IMR-90 (cell line): ENCODE results near the gene GCN1. TPM values are rescaled to one million over a fixed set of nuclear protein-coding genes. Genes with fewer than 3 reads are reported as not detected.

Experiments
- ATAC-seq: fragments of 200-7000 bp; cut with Tn5 transposase; 2 replicates; pipeline ENCODE4 v1.9.1; 2020; ENCODE audit warnings: low read depth, mild to moderate bottlenecking, moderate library complexity
- BruUV-seq: library from RNA; stranded (reverse); fragments of 400-500 nt; replicated peaks from 2 replicates; lab custom pipeline; 2021; lab: Mats Ljungman, UMichigan
- CTCF ChIA-PET: fragments of 300-600 bp; formaldehyde crosslinking; extraction: SDS; loops from one replicate; lab custom pipeline; 2021; ENCODE audit warnings: antibody characterized with exemption; lab: Yijun Ruan, JAX
- POLR2A ChIA-PET: fragments of 300-600 bp; sonication (Branson Sonifier 250); formaldehyde crosslinking; loops from one replicate; lab custom pipeline; 2022; ENCODE audit warnings: antibody characterized with exemption; ENCODE audit not compliant: unreplicated experiment; lab: Charles Lee
- DNase-seq: peaks from one replicate; pipeline ENCODE4 v3.0.0; 2013
- H2AFZ ChIP-seq: replicated peaks from 2 replicates; pipeline ENCODE3; 2013; ENCODE audit warnings: low read length, mild to moderate bottlenecking; ENCODE audit not compliant: poor library complexity
- H2AK5ac ChIP-seq: 2 replicates; pipeline ENCODE4 v1.6.1; 2013; ENCODE audit warnings: low read depth, low read length, inconsistent platforms
- H2AK9ac ChIP-seq: replicated peaks from 2 replicates; pipeline ENCODE3; 2013; ENCODE audit warnings: mild to moderate bottlenecking, low read depth, low read length, moderate library complexity; ENCODE audit not compliant: poor library complexity
- H2BK120ac ChIP-seq: 2 replicates; pipeline ENCODE4 v1.6.1; 2013; ENCODE audit warnings: low read depth, low read length, inconsistent platforms
- H2BK15ac ChIP-seq: 3 replicates; pipeline ENCODE4 v1.6.1; 2013; ENCODE audit warnings: low read depth, low read length, inconsistent platforms
- H2BK20ac ChIP-seq: 2 replicates; pipeline ENCODE4 v1.6.1; 2013; ENCODE audit warnings: low read depth, mild to moderate bottlenecking, inconsistent platforms, low read length, moderate library complexity
- H2BK5ac ChIP-seq: 2 replicates; pipeline ENCODE4 v1.6.1; 2013; ENCODE audit warnings: mild to moderate bottlenecking, low read depth, low read length, inconsistent platforms; ENCODE audit not compliant: poor library complexity, severe bottlenecking
- H3K14ac ChIP-seq: replicated peaks from 2 replicates; pipeline ENCODE4 v1.6.1; 2013; ENCODE audit warnings: low read depth, low read length, inconsistent platforms
- H3K18ac ChIP-seq: 2 replicates; pipeline ENCODE4 v1.6.1; 2013; ENCODE audit warnings: low read depth, low read length, control low read depth
- H3K23ac ChIP-seq: 2 replicates; pipeline ENCODE4 v1.6.1; 2013; ENCODE audit warnings: low read depth, low read length, inconsistent platforms
- H3K27ac ChIP-seq: 2 replicates; pipeline ENCODE4 v1.5.1; 2013; ENCODE audit warnings: mild to moderate bottlenecking, control low read depth, low read length; ENCODE audit not compliant: insufficient read depth
- H3K27me3 ChIP-seq: 2 replicates; pipeline ENCODE4 v1.6.1; 2013; ENCODE audit warnings: low read length; ENCODE audit not compliant: control insufficient read depth, insufficient read depth
- H3K36me3 ChIP-seq: 2 replicates; pipeline ENCODE4 v1.6.1; 2013; ENCODE audit warnings: low read length, mixed read lengths; ENCODE audit not compliant: control insufficient read depth, insufficient read depth
- H3K4ac ChIP-seq: 2 replicates; pipeline ENCODE4 v1.6.1; 2013; ENCODE audit warnings: low read depth, low read length, inconsistent platforms
- H3K4me1 ChIP-seq: 2 replicates; pipeline ENCODE4 v1.6.1; 2013; ENCODE audit warnings: low read length, mixed read lengths; ENCODE audit not compliant: control insufficient read depth, insufficient read depth
- H3K4me2 ChIP-seq: 2 replicates; pipeline ENCODE4 v1.6.1; 2013; ENCODE audit warnings: low read depth, mild to moderate bottlenecking, control low read depth, low read length, moderate library complexity
- H3K4me3 ChIP-seq: 2 replicates; pipeline ENCODE4 v1.5.1; 2013; ENCODE audit warnings: low read depth, mild to moderate bottlenecking, control low read depth, low read length, moderate library complexity; ENCODE audit not compliant: insufficient read depth
- H3K56ac ChIP-seq: 2 replicates; pipeline ENCODE4 v1.6.1; 2013; ENCODE audit warnings: low read length, inconsistent platforms; ENCODE audit not compliant: insufficient read depth; ENCODE audit errors: extremely low read depth
- H3K79me1 ChIP-seq, 2 experiments: 2 replicates each; pipeline ENCODE4 v1.6.1; 2013; ENCODE audit warnings: low read length in 2 of 2, inconsistent platforms in 1 of 2, low read depth in 1 of 2
- H3K9ac ChIP-seq: 2 replicates; pipeline ENCODE4 v1.6.1; 2013; ENCODE audit warnings: low read depth, low read length, control low read depth
- H3K9me1 ChIP-seq: 2 replicates; pipeline ENCODE4 v1.6.1; 2013; ENCODE audit warnings: low read length, inconsistent platforms; ENCODE audit not compliant: insufficient read depth
- H3K9me3 ChIP-seq: 2 replicates; pipeline ENCODE4 v1.6.1; 2013; ENCODE audit warnings: low read length; ENCODE audit not compliant: control insufficient read depth, insufficient read depth
- H4K20me1 ChIP-seq: 2 replicates; pipeline ENCODE4 v1.6.1; 2013; ENCODE audit warnings: low read length, inconsistent platforms; ENCODE audit not compliant: insufficient read depth
- H4K5ac ChIP-seq: 2 replicates; pipeline ENCODE4 v1.6.1; 2013; ENCODE audit warnings: mild to moderate bottlenecking, low read depth, low read length, control low read depth
- H4K8ac ChIP-seq, 2 experiments: 2 replicates each; pipeline ENCODE4 v1.6.1; 2013; ENCODE audit warnings: low read depth in 2 of 2, low read length in 2 of 2, control low read depth in 1 of 2, inconsistent platforms in 1 of 2
- H4K91ac ChIP-seq: 2 replicates; pipeline ENCODE4 v1.6.1; 2013; ENCODE audit warnings: low read depth, low read length, inconsistent platforms; ENCODE audit not compliant: insufficient read depth
- CEBPB ChIP-seq: IDR thresholded peaks from 2 replicates; pipeline ENCODE4 v1.6.1; 2012; ENCODE audit warnings: low read depth, low read length, improper control_type of control experiment
- CHD1 ChIP-seq: IDR thresholded peaks from 2 replicates; pipeline ENCODE4 v1.6.1; 2012; ENCODE audit warnings: low read depth, low read length, improper control_type of control experiment
- FOS ChIP-seq: fragments of 150-350 bp; IDR thresholded peaks from 2 replicates; pipeline ENCODE4 v1.6.1; 2016; ENCODE audit warnings: low read depth, low read length
- MAFK ChIP-seq: IDR thresholded peaks from 2 replicates; pipeline ENCODE4 v1.6.1; 2012; ENCODE audit warnings: low read depth, low read length, improper control_type of control experiment
- MAZ ChIP-seq: IDR thresholded peaks from 2 replicates; pipeline ENCODE4 v1.6.1; 2012; ENCODE audit warnings: low read depth, mild to moderate bottlenecking, low read length, improper control_type of control experiment, moderate library complexity, borderline replicate concordance
- MXI1 ChIP-seq: IDR thresholded peaks from 2 replicates; pipeline ENCODE4 v1.6.1; 2012; ENCODE audit warnings: low read depth, mild to moderate bottlenecking, low read length, moderate library complexity, borderline replicate concordance
- NFE2L2 ChIP-seq: fragments of 150-350 bp; IDR thresholded peaks from 2 replicates; pipeline ENCODE4 v1.6.1; 2016; ENCODE audit warnings: low read depth, mild to moderate bottlenecking, low read length
- RCOR1 ChIP-seq: IDR thresholded peaks from 2 replicates; pipeline ENCODE4 v1.6.1; 2012; ENCODE audit warnings: mild to moderate bottlenecking, low read length, improper control_type of control experiment; ENCODE audit not compliant: insufficient replicate concordance
- RFX5 ChIP-seq: IDR thresholded peaks from 2 replicates; pipeline ENCODE4 v1.8.0; 2012; ENCODE audit warnings: low read depth, mild to moderate bottlenecking, low read length, moderate library complexity
- SMC3 ChIP-seq: fragments of 150-350 bp; IDR thresholded peaks from 2 replicates; pipeline ENCODE4 v1.6.1; 2016; ENCODE audit warnings: low read depth, mild to moderate bottlenecking, antibody characterized with exemption, low read length, moderate library complexity
- WGBS, 2 experiments: methylation state at CpG; one replicate each; pipeline versions ENCODE4 v1.1.5 to v1.1.7; 2013; ENCODE audit warnings: missing lambda C conversion rate in 2 of 2; ENCODE audit not compliant: insufficient read length in 1 of 2; ENCODE audit errors: extremely low coverage in 2 of 2; 5-methylcytosine and 5-hydroxymethylcytosine counted together
- dilution Hi-C: fragments of 300-500 bp; cut with HindIII; formaldehyde crosslinking; loops from one replicate; pipeline ENCODE4 v1.14.3; 2018; ENCODE audit warnings: low sequenced_read_pairs; ENCODE audit not compliant: unreplicated experiment
- in situ Hi-C: fragments of 300-500 bp; cut with MboI; formaldehyde crosslinking; loops from 3 replicates; pipeline ENCODE4 v1.14.3; 2019; ENCODE audit warnings: low sequenced_read_pairs, inconsistent platforms, mixed read lengths
- intact Hi-C: fragments of 100-400 bp; cut with micrococcal nuclease; formaldehyde crosslinking; loops from 2 replicates; pipeline ENCODE4 v1.10.0; 2022
- polyA plus RNA-seq, 3 experiments: library from polyadenylated mRNA; depleted of rRNA; stranded (reverse); fragments of >200 nt; gene quantifications; 2 replicates each; pipeline ENCODE4 v1.2.3, GENCODE V29; 2012; ENCODE audit warnings: low replicate concordance in 1 of 3
- total RNA-seq: library from RNA; depleted of rRNA; stranded (reverse); fragments of >200 nt; gene quantifications from 2 replicates; pipeline ENCODE4 v1.2.3, GENCODE V29; 2012
- TF ChIP-seq, protein P1 (sequence below): fragments of 150-350 bp; IDR thresholded peaks from 2 replicates; pipeline ENCODE4 v1.6.1; 2016; ENCODE audit warnings: low read depth, mild to moderate bottlenecking, low read length, moderate library complexity, borderline replicate concordance
- TF ChIP-seq, protein P2 (sequence below): fragments of 150-350 bp; IDR thresholded peaks from 2 replicates; pipeline ENCODE4 v1.6.1; 2017; ENCODE audit warnings: mild to moderate bottlenecking, antibody characterized with exemption, low read length, low read depth
- TF ChIP-seq, protein P3 (sequence below): conservative IDR thresholded peaks from 2 replicates; pipeline ENCODE4 v1.5.1; 2012; ENCODE audit warnings: mild to moderate bottlenecking, low read depth, low read length, improper control_type of control experiment

GCN1 gene
- total and polyA plus RNA-seq, 2 of the 4 experiments (the other 2 are of a cell fraction), result 57.8 to 77.6 TPM

DNA sequence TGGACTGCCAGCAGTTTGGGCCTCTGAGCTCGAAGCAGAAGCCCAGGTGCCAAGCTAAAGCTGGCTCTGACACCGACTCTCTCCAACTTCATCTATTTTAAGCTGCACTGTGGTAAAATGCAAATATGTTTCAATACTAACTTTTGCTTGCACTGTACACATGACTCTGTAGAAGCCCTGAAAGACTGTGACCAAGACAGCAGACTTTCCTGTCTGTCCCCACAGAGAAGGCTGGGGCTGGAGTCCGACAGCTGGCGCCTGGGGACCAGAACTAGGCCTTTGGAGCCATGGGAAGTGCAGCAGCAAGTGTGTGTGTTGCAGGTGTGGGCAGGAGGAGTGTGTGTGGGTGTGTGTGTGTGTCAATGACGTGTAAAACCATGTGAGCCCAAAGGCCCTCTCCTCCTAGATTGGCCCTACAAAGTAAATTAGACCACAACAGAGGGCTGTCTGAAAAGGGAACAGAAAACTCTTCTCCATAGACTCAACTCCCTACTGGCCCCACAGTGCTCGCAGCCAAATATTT lies 61.6 kb downstream of the GCN1 start:
- Histone ChIP-seq H3K4me3 (no peak overlapping the region), H4K20me1 (no peaks in the 10 kb centered on the region; the same call in 1 of the 2 replicates), H2AFZ (no peak overlapping the region), H2AK5ac (no peak overlapping the region), H3K18ac (no peak overlapping the region), H2BK20ac (no peak overlapping the region), H3K27ac (no peak overlapping the region), H2AK9ac (no peak overlapping the region), H4K5ac (no peak overlapping the region), H3K9ac (no peak overlapping the region), H3K9me3 (no peaks in the 10 kb centered on the region), H2BK120ac (no peak overlapping the region), H3K36me3 (peaks cover 88% of the 10 kb centered on the region), H3K14ac (no peak overlapping the region), H3K79me1 (peaks cover 10 to 24% of the 10 kb centered on the region in 2 experiments; a peak in 3 of 4 replicates), H2BK5ac (no peak overlapping the region), H3K27me3 (no peaks in the 10 kb centered on the region), H3K4ac (no peak overlapping the region), H3K4me1 (no peaks in the 10 kb centered on the region), H3K9me1 (peaks cover under 1% of the 10 kb centered on the region; the same call in 1 of the 2 replicates), H4K91ac (no peak overlapping the region), H3K23ac (no peak overlapping the region), H2BK15ac (no peak overlapping the region), H4K8ac (no peak overlapping the region), H3K4me2 (no peak overlapping the region), H3K56ac (no peak overlapping the region)
- DNase-seq (no peak), ATAC-seq (no peak)
- TF ChIP-seq CHD1 (no peak), MAZ (no peak), MXI1 (no peak), SMC3 (no peak), FOS (no peak), NFE2L2 (no peak), CEBPB (no peak), RCOR1 (no peak), MAFK (no peak), RFX5 (no peak)
- TF ChIP-seq, protein P1, sequence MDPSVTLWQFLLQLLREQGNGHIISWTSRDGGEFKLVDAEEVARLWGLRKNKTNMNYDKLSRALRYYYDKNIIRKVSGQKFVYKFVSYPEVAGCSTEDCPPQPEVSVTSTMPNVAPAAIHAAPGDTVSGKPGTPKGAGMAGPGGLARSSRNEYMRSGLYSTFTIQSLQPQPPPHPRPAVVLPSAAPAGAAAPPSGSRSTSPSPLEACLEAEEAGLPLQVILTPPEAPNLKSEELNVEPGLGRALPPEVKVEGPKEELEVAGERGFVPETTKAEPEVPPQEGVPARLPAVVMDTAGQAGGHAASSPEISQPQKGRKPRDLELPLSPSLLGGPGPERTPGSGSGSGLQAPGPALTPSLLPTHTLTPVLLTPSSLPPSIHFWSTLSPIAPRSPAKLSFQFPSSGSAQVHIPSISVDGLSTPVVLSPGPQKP, result no peak
- TF ChIP-seq, protein P2, sequence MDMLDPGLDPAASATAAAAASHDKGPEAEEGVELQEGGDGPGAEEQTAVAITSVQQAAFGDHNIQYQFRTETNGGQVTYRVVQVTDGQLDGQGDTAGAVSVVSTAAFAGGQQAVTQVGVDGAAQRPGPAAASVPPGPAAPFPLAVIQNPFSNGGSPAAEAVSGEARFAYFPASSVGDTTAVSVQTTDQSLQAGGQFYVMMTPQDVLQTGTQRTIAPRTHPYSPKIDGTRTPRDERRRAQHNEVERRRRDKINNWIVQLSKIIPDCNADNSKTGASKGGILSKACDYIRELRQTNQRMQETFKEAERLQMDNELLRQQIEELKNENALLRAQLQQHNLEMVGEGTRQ, result no peak
- TF ChIP-seq, protein P3, sequence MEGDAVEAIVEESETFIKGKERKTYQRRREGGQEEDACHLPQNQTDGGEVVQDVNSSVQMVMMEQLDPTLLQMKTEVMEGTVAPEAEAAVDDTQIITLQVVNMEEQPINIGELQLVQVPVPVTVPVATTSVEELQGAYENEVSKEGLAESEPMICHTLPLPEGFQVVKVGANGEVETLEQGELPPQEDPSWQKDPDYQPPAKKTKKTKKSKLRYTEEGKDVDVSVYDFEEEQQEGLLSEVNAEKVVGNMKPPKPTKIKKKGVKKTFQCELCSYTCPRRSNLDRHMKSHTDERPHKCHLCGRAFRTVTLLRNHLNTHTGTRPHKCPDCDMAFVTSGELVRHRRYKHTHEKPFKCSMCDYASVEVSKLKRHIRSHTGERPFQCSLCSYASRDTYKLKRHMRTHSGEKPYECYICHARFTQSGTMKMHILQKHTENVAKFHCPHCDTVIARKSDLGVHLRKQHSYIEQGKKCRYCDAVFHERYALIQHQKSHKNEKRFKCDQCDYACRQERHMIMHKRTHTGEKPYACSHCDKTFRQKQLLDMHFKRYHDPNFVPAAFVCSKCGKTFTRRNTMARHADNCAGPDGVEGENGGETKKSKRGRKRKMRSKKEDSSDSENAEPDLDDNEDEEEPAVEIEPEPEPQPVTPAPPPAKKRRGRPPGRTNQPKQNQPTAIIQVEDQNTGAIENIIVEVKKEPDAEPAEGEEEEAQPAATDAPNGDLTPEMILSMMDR, result no peak
- POLR2A ChIA-PET, result no interaction called here
- 100% methylated on average over 1 of the region's 6 CpGs; no CpG with 5 or more reads in 1 of the 2 experiments for WGBS, 2 experiments
- CTCF ChIA-PET, result no interaction called here
- BruUV-seq, result no TSS peak
- dilution Hi-C loops, result no loop called here
- intact Hi-C loops, result no loop called here
- in situ Hi-C loops, result no loop called here
